ENCODE measurements around the gene POU2AF1.

POU2AF1 gene

DNA sequence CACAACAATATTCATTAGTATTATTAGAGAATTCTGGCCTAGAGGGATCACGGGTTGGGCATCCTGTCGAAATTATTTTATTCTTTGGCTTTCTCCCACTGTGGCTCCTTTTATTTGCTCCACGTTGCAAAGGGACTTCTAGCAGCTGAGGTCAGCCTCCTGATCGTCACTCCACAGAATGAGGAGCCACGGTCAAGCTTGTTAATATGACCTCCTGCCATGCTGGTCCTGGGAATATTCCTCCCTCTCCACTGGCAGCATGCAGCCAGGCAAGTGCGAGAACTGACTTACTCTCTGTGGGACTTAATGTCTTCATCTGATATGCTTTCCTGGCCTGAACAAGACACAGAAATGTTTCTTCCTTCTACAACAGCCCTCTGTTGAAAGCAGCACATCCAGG, 59.8 kb downstream of the POU2AF1 start:
- no peak overlapping the region for H3K27ac ChIP-seq
- TF ChIP-seq, protein P1, sequence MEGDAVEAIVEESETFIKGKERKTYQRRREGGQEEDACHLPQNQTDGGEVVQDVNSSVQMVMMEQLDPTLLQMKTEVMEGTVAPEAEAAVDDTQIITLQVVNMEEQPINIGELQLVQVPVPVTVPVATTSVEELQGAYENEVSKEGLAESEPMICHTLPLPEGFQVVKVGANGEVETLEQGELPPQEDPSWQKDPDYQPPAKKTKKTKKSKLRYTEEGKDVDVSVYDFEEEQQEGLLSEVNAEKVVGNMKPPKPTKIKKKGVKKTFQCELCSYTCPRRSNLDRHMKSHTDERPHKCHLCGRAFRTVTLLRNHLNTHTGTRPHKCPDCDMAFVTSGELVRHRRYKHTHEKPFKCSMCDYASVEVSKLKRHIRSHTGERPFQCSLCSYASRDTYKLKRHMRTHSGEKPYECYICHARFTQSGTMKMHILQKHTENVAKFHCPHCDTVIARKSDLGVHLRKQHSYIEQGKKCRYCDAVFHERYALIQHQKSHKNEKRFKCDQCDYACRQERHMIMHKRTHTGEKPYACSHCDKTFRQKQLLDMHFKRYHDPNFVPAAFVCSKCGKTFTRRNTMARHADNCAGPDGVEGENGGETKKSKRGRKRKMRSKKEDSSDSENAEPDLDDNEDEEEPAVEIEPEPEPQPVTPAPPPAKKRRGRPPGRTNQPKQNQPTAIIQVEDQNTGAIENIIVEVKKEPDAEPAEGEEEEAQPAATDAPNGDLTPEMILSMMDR (conservative IDR thresholded peaks at IDR 0.05; ENCODE audit: low read depth): no peak
- no peak for DNase-seq (ENCODE audit: low spot score)
- ChIA-PET POLR2A (ENCODE audit: low non-redundant PET) (no interaction called here), CTCF (no interaction called here)

DNA sequence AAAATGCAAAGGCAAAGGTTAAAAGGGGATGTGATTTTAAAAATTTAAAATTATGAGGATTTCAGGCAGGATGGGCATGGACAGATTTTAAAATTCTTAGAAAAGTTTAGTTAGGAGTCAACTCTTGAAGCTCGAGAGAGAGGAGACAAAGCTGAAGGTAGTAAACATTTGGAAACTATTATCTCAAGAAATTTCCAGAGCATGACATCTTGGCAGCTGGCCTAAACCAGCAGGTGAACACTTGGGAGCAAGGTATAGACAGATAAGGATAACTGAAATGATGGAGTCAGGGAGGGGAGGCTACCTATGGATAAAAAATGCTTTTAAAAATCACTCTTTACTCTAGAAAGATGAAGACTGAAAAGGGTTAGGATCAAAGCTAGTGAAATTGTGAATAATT, 67.0 kb downstream of the POU2AF1 start:
- CTCF ChIA-PET: interaction anchor here (0.8 to 0.9 kb wide), 2 partner anchors 13 to 134 kb away, joined by 4 read pairs; no protein-coding TSS in a partner anchor
- TF ChIP-seq, protein P1 (conservative IDR thresholded peaks at IDR 0.05; ENCODE audit: low read depth): no peak
- no peak overlapping the region for H3K27ac ChIP-seq
- no peak for DNase-seq (ENCODE audit: low spot score)
- POLR2A ChIA-PET (ENCODE audit: low non-redundant PET): no interaction called here

DNA sequence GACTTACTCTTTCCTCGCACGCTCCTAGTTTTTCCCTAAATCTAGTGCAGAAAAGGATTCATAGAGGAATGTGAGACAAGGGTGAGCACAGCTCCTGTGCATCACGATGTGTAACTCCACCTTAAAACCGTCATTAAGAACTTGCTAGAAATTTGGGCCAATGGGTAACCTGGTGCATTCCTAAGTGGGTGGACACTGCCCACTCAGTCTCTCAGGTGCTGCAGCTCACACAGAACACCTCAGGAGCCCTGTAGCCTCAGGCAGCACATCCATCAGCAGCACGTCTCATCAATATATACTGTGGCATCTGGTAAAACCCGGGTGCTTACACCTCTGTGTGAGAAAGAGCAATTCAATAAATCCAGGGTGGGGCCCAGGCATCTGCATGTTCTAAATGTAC, 68.4 kb downstream of the POU2AF1 start:
- TF ChIP-seq, protein P1 (conservative IDR thresholded peaks at IDR 0.05; ENCODE audit: low read depth): no peak
- CTCF ChIA-PET: interaction anchor here (0.7 kb wide), 1 partner anchor 247 kb away, joined by 3 read pairs; no protein-coding TSS in a partner anchor
- no peak overlapping the region for H3K27ac ChIP-seq
- no peak for DNase-seq (ENCODE audit: low spot score)
- POLR2A ChIA-PET (ENCODE audit: low non-redundant PET): interaction anchor here (0.7 kb wide), 1 partner anchor 18 kb away, joined by 3 read pairs; no protein-coding TSS in a partner anchor

DNA sequence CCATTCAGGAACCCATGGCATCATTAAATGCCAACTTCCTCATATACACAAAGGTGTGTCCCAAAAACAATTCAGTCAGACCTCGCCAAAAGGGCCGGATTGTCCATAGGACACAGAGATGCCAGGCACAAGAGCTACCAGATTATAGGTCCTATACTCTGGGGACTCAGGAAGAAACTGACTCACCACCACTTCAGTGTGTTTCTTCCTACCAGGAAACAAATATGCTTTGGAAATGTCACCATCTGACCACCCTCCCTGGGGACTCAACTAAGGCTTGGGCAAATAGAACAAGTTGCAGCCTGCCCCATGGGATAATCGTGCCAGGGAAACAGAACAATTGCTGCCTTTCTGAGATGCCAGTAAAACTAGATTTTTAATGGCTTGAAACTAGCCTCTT, 69.0 kb downstream of the POU2AF1 start:
- H3K27ac ChIP-seq: no peak overlapping the region
- DNase-seq (ENCODE audit: low spot score): no peak
- POLR2A ChIA-PET (ENCODE audit: low non-redundant PET): interaction anchor here (0.7 kb wide), 1 partner anchor 18 kb away, joined by 3 read pairs; no protein-coding TSS in a partner anchor
- TF ChIP-seq, protein P1 (conservative IDR thresholded peaks at IDR 0.05; ENCODE audit: low read depth): no peak
- CTCF ChIA-PET: interaction anchor here (0.7 kb wide), 1 partner anchor 246 kb away, joined by 3 read pairs; no protein-coding TSS in a partner anchor

DNA sequence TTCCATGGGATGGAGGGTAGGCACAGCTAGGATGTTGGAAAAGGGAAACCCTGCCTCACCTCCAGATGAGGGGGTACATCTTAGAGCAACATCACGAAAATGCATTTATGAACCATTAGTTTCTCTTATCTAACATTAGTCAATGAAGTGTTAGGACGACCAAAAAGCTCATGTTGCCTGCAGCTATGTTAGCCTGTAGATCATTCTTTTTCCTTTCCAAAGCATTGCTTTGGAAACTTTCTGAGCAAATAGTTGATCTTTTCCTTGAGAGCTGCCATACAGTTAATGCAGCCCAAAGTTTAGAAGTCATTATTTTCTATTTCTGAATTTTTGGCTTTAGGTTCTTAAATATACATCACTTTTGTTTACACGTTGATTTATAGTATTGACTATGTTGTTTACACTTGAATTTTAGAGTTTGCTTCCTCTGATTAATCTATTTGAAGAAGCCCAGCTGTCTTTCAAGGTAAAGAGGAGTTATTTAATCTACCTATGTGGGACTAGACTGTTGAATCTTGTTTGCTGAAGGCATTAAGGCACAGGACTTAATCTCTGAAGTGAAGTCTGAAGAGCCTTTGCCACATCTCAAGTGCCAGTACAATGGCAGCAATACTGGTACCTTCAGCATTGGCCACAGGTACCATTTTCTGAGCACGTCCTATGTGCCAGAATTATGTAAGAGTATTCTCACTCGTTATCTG, 69.7 kb downstream of the POU2AF1 start:
- POLR2A ChIA-PET (ENCODE audit: low non-redundant PET): no interaction called here
- TF ChIP-seq, protein P1 (conservative IDR thresholded peaks at IDR 0.05; ENCODE audit: low read depth): no peak
- no peak overlapping the region for H3K27ac ChIP-seq
- DNase-seq (ENCODE audit: low spot score): no peak
- CTCF ChIA-PET: interaction anchor here (0.6 kb wide), 1 partner anchor 18 kb away, joined by 3 read pairs; no protein-coding TSS in a partner anchor

DNA sequence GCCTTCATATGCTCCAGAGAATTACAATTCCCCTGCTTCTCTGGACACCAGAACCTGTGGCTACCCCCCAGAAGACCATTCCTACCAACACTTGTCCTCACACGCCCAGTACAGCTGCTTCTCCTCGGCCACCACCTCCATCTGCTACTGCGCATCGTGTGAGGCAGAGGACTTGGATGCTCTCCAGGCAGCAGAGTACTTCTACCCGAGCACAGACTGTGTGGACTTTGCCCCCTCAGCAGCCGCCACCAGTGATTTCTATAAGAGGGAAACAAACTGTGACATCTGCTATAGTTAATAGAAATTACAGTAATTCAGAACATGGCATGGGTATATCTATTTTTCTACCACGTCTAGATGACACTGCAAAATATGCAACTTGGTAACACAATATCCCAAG, 70.9 kb downstream of the POU2AF1 start:
- DNase-seq (ENCODE audit: low spot score): no peak
- no peak overlapping the region for H3K27ac ChIP-seq
- TF ChIP-seq, protein P1 (conservative IDR thresholded peaks at IDR 0.05; ENCODE audit: low read depth): no peak
- CTCF ChIA-PET: interaction anchor here (0.6 kb wide), 1 partner anchor 1250 kb away, joined by 3 read pairs; no protein-coding TSS in a partner anchor
- POLR2A ChIA-PET (ENCODE audit: low non-redundant PET): no interaction called here

Measured in RWPE1 (cell line).